SHP77 treated with DMSO at 0.1 percent for 48 hours (cell line): Measurements from ENCODE around the gene UBE2J1.
A peak's percentile ranks its signal among the peaks of the same experiment; 100 is the strongest.
"Not testable (repeated sequence)": the region's sequence is repeated elsewhere in the genome, so short reads cannot be mapped to it uniquely, and the experiment has no call there.

Source experiments
- DNase-seq: peaks from one replicate; lab custom pipeline; 2025; lab: John Stamatoyannopoulos, UW

The UBE2J1 gene

DNA sequence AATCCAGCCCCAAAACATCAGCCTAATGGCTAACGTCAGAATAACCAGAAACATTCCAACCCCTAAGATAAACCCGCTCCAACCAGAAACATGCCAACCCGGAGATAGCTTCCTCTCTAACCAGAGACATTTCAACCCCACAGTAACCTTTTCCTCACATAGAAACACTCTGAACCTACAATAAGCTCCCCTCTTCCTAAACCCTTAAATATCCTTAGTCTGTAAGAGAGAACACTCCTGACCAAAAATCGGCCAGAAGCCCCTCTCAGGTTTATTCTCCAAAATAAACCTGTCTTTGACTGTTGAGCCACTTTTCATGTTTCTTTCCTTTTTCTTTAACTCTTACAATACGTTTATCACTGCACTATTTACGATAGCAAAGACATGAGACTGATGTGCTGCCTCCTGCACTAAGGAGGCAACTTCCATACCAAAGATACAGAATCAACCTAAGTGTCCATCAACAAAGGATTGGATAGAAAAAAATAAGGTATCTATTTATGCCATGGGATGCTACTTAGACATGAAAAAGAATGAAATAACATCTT lies 32.4 kb downstream of the UBE2J1 start:
- no peak for DNase-seq

DNA sequence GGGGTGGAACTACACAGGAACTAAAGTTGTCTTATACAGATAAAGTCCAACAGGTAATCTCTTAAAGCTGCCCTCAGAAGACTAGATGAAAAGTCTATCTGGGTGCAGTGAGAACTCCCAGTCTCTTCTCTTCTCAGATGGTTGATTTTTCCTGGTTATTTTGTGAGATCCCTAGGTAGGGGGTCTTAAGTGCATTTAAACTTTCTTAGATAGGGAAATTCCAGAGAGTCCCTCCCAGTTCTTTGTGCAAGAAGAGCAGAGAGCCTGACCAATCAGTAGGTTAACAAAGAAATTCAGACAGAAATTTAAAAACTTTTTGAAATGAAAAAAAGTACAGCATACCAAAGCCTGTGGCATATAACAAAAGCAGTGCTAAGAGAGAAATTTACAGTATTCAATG lies 35.5 kb downstream of the UBE2J1 start:
- DNase-seq, result no peak

DNA sequence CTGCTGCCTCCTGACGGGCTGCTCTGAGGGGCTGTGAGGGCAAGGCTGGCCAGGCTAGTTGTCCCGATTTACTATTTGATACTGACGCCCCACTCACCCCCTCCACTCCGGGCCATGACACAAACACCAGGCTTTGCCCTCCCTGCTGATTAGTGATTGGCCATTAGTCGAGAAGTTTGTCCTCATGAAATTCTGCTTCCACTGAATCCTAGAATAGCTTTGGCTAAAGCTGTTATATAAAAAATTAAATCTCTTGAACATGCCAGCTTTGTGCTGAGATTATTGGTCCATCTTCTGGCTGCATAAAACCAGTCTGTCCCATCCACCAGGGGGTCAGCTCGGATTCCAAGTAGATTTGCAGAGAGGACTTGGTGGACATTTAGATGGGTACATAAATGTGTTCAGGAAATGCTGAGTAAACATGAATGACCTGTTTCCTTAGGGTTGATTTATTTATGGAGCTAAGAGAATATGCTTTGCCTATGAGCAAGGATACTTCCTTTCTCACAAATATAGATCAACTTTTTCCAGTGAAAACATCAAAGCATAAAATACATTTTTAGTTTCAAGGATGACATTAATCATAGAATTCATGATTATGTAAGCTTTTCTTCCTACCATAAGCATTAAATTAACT lies 37.2 kb downstream of the UBE2J1 start, which contains the start of gene GABRR2:
GABRR2 (minus strand) TSS at position 51 of the 637 bp plus-strand sequence. CDS start 134 bp downstream, outside the sequence.
- DNase-seq, result no peak

DNA sequence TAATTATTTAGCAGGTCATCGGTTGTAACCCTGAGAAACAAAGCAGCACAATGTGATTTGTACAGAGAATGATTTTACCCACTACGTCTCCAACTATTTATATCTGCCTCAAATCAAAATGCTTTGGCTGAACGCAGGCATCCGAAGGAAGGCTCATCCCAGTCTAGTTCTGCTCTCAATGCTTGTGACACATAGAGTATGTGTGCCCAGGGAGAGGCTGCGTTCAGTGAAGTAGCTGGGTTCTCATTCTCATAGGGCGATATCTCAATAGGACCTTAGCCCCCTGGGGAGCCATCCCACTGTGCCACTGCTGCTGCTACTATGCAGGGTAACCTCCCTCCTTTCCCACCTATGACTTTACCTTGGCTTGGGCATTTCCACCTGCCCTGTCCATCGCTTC lies 37.8 kb downstream of the UBE2J1 start:
- no peak for DNase-seq

DNA sequence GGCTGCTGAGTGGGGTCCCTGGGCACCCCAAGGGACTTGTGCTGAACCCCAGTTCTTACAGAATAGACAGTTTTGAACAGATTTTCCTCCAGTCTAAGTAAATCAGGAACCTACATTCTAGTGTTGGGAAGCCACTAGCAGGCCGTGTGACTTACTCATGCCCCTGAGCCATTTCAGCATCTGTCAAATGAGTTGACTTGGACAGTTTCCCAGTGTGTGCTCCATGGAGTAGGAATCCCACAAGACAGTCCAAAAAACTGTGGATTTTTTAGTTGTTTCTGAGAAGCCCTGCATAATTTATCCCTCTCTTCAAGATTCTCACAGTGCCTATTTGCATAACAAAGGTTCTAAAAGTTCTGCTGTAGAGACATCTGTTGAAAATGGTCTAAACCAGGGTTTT lies 39.5 kb downstream of the UBE2J1 start:
- no peak for DNase-seq

DNA sequence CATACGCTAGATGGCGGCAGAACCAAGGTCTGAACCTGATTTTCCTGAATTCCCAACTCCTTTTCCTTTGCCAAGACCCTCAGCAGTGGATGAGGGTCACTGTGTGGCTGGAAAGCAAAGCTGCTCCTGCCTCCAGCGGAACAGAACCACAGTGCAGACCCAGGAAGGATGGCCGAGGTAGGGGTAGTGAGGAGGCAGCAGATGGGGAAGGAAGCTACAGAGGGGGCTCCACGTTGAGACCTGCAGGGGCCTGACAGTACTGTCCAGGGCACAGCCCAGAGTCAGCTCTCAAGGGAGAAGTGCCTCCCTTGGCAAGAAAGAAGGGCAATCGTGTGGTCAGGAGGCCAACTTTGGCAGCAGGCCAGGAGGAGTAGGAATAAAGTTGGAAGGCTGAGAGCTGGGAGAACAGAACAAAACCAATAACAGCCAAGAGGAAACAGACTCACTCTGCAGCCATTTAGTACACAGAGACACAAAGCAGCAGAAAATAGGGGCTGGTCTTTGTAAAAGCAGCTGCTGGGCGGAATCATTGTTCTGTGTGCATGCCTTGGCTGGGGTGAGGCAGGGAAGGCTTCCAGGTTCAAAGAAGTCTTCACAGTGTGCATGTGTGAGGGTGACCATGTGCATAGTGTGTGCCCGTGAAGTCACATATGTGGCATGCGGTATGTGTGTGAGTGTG lies 40.5 kb downstream of the UBE2J1 start:
- peak; percentile 37 for DNase-seq

DNA sequence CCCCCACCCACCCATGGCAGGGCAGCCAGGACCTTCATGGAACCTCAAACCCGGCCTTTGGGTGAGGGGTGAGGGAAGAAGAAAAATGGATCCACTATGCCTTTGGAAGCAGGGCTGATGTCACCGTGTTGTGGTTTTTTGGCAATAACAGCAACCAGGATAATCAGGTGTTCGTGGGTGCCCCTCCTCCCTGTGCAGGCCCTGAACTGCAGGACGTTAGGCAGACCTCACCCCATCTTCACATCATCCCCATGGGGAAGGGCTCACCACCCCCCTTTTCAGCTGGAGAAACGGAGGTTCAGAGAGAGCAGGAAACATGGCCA lies 41.0 kb downstream of the UBE2J1 start:
- DNase-seq, result no peak

DNA sequence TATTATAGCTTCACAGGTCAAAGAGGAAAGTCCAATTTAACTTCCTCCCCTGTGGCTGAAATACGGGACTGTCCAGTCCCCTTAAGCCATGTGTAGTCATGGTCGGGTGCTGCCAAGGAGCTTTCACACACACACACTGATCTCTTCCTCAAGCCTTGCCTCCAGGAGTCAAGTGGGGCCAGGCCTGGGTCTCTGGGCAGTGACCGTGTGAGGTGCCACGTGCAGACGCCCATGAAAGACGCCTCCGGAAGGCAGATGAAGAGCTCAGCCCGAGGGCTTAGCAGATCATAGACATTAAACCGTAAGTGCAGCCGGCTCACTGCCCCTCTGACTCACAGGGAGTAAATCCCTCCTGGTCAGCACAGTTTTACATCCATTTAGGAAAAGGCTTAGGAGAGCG lies 41.6 kb downstream of the UBE2J1 start:
- DNase-seq, result no peak

DNA sequence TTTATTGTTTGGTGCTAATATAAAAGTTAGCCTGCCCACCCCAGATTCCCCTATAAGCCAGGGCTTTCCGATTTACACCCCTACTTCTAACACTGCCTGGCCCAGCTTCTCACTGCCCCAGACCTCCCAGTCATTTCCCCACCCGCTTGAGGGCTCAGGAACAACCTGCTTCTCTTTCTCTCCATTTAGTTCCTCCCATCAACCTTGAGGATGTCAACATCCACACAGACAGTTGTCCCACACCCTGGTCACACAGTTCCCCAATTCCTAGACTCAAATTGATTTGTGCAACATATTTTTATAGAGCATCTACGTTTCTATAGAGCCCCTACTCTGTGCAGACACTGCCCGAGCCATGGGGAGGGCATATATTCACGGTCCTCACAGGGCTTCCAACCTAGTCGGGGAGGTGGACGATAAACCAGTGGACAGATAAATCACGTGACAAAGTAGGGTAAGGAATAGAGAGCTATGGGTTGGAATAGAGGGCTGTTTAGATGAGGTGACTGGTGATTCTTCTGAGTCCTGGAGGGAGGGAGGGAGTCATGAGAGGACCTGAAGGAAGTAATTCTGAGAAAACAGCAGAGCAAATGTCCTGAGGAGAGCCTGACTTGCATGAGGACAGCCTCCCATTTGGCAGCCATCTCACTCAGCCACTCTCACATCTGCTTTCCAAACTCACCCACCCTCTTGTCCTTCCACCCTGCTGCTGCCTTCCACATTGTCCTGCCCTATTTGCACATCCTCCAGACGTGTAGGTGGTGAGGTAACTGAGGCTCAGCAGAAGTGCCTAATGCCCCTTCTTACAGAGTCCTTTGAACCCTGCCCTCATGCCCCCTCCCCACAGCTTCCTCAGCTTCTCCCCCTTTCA lies 43.8 kb downstream of the UBE2J1 start:
- DNase-seq, result no peak

DNA sequence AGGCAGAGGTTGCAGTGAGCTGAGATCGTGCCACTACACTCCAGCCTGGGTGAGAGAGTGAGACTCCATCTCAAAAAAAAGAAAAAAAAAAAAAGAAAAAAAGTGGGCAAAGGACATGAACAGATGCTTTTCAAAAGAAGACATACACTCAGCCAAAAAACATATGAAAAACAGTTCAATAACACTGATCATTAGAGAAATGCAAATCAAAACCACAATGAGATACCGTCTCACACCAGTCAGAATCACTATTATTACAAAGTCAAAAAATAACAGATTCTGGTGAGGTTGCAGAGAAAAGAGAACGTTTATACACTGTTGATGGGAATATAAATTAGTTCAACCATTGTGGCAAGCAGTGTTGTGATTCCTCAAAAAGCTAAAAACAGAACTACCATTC lies 48.0 kb downstream of the UBE2J1 start:
- DNase-seq, result not testable (repeated sequence)

DNA sequence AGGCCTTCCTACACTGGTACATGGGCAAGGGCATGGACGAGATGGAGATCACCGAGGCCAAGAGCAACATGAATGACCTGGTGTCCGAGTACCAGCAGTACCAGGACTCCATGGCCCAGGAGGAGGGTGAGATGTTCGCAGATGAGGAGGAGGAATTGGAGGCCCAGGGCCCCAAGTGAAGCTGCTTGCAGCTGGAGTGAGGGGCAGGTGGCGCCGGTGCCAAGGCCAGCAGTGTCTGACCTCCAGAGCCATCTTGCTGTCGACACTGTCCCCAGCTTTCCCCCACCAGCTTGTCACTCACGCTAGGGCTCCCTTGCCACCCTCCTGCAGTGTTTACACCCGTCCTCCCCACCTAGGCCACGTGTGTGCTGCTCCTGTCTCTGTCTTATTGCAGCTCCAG lies 49.6 kb downstream of the UBE2J1 start:
- DNase-seq, result no peak

DNA sequence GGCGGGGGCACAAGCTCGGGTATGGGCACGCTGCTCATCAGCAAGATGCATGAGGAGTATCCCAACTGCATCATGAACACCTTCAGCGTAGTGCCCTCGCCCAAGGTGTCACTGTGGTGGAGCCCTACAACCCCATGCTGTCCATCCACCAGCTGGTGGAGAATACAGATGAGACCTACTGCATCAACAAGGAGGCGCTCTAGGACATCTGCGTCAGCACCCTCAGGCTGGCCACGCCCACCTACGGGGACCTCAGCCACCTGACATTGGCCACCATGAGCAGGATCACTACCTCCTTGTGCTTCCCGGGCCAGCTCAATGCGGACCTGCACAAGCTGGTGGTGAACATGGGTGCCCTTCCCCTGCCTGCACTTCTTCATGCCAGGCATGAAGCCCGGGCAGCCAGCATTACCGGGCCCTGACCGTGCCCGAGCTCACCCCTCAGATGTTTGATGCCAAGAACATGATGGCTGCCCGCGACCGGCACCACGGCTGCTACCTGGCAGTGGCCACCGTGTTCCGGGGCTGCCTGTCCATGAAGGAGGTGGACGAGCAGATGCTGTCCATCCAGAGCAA lies 50.2 kb downstream of the UBE2J1 start:
- DNase-seq, result no peak

DNA sequence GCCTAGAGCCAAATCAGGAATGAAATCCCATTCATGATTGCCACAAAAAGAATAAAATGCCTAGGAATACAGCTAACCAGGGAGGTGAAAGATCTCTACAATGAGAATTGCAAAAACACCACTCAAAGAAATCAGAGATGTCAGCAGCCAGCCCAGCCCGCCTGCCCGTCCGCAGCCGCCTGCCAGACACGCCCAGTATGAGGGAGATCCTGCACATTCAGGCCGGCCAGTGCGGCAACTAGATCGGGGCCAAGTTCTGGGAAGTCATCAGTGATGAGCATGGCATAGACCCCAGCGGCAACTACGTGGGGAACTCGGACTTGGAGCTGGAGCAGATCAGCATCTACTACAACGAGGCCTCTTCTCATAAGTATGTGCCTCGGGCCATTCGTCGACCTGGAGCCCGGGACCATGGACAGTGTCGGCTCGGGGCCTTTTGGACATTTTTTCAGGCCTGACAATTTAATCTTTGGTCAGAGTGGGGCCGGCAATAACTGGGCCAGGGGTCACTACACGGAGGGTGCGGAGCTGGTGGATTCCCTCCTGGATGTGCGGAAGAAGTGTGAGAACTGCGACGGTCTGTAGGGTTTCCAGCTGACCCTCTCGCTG lies 50.8 kb downstream of the UBE2J1 start:
- no peak for DNase-seq

DNA sequence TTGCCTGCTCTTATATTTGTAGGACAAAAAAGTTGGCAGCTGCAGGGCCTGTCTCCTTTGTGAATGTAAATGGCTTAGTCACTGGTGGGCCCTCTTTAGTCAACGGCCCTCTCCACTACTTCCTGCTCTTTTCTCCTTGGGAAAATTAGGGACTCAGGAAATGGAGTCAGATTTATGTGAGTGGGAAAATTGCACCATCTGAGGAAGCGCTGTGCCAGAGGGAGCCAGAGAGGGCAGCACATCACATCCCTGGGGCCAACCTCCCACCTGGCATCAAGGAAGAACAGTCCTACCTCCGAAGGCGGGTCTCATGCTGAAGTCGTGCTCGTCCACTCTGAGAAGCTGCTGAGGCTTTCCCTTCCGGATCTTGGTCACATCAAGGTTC lies 53.1 kb downstream of the UBE2J1 start:
- no peak for DNase-seq

DNA sequence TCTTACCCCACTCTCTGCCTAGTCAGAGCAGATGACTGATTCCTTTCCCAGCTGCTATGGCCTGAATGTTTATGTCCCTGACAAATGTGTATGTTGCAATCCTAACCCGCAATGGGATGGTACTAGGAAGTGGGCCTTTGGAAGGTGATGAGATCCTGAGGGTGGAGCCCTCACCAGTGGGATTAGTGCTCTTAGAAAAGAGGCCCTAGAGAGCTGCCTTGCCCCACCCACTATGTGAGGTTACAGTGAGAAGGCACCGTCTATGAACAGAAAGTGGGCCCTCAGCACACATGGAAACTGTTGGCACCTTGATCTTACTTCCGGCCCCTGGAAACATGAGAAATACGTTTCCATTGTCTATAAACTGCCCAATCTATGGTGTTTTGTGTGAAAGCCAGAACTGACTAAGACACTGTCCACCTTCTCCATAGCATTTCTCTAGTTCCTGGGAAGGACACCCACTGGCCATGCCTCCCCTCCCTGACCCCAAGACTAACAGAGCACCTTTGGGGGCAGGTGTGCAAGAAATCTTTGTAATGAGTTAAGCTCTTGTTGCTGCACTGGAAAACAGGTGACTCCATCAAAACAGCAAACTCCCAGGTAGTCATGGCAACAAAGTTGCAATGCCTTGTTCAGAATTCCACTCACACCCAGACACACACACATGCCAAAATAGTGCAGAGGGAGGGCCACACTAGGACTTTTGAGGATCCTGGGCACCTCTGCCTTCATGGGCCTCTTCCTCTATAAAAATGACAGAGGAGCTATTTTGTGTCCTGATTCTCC lies 53.6 kb downstream of the UBE2J1 start:
- peak; percentile 56 for DNase-seq

DNA sequence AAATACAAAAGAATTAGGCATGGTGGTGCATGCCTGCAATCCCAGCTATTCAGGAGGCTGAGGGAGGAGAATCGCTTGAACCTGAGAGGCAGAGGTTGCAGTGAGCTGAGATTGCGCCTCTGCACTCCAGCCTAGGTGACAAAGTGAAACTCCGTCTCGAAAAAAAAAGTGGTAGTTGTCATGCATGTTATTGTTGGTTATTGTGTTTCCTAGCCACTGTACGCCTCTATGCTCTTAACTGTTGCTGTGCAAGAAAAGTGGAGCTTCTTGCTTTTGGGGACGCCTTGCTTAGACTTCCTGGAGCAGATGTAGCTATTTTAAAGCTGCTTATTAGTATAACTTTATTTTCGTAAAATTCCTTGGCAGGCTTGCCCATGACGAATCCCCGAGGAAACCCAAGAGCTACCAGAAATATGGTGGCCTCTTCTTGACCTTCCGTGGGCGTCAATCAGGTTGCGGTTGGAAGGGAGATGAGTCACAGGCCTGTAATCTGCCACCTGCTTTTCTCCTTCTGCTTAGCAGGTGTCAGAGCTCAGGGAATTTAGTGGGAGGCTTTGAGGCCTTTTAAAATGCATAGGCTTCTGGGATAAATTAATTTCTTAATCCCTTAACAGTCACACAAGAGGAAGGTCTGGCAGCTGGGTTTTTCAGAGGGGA lies 54.7 kb downstream of the UBE2J1 start:
- peak; percentile 60 for DNase-seq

DNA sequence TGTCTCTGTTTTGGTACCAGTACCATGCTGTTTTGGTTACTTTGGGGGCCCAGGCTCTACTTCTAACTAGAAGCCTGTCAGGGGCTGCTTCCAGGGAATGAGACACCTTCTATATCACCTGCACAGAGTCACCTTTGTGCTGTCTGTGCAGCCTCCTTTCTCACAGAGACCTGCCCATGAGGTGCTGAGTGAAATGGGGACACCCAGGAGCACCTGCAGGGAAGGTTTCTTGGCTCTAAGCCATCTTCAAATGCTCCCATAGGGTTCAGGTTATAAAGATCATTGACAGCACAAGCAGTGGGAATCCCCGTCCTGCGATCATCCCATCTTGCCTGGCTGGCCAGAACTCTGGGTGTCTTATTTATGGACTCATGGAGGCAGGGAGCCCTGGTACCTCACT lies 56.5 kb downstream of the UBE2J1 start:
- DNase-seq, result no peak

DNA sequence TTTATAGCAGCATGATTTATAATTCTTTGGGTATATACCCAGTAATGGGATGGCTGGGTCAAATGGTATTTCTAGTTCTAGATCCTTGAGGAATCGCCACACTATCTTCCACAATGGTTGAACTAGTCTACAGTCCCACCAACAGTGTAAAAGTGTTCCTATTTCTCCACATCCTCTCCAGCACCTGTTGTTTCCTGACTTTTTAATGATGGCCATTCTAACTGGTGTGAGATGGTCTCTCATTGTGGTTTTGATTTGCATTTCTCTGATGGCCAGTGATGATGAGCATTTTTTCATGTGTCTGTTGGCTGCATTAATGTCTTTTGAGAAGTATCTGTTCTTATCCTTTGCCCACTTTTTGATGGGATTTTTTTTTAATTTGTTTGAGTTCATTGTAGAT lies 57.4 kb downstream of the UBE2J1 start:
- not testable (repeated sequence) for DNase-seq

DNA sequence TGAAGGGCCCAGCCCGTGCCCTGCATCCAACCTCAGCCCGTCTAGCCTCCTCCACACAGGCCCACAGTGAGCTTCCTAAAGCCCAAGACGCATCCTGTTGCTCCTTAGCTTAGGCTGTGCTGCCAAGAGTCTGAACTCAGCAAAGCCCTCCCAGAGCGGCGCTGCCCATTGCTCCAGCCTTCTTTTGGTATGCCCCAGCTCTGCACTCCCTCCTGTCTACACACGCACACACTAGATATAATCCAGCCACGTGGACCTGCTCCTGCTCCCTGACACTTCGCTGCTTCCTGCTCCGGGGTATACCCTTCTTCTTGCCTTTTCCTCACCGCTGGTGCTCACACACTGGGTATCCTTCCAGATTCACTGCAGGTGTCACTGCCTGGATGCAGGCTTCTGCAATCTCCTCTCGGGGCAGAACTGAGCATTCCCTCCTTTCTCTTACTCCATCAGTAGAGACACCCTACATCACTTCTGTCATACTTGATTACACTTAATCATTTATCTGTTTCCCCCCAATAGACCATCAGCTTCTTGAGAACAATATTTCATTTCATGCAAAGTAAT lies 61.2 kb downstream of the UBE2J1 start:
- DNase-seq, result no peak

DNA sequence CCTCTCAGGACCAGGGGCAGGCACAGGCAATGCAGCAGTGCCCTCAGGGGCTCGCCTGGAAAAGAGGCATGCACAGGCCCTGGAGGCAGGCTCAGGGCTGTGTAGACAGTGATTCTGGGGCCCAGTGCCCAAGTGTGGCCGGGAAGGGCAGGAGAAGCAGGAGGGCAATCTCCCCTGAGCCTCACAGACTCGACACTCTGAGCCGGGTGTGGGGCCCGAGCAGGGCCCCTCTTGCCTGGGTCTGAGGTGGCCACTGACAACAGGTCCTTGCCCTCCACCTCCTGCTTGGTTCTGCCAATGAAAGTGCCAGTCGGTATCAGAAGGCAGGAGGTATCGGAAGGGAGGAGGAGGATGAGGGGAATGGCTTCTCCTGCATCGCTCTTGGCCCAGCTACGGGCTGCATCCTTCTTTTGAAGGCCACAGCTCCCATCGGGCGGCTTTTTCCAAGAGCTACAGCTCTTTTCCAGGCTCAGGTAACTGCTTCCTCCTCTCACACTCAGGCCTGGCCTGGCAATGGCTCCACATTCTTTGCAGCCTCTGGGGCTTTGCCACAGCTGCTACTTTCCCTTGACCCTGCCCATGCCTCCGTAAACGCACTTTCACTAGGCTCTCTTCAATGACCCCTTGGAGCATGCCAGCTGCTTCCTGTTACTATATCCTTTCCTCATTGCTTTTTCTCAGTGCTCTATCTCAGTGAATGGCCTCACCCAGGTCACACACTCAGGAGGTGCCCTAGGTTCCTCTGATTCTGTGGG lies 61.9 kb downstream of the UBE2J1 start:
- DNase-seq, result no peak
